CD4-positive, alpha-beta T cell treated with Interleukin-4 for 1 hour (primary cell): ENCODE data around the gene SRGAP1.
"Not testable (repeated sequence)": the region's sequence is repeated elsewhere in the genome, so short reads cannot be mapped to it uniquely, and the experiment has no call there.

ENCODE experiments used
- DNase-seq, 2 donors: peaks; one replicate each; pipeline ENCODE4 v3.0.0-alpha.2; 2020 to 2022

The SRGAP1 gene

DNA sequence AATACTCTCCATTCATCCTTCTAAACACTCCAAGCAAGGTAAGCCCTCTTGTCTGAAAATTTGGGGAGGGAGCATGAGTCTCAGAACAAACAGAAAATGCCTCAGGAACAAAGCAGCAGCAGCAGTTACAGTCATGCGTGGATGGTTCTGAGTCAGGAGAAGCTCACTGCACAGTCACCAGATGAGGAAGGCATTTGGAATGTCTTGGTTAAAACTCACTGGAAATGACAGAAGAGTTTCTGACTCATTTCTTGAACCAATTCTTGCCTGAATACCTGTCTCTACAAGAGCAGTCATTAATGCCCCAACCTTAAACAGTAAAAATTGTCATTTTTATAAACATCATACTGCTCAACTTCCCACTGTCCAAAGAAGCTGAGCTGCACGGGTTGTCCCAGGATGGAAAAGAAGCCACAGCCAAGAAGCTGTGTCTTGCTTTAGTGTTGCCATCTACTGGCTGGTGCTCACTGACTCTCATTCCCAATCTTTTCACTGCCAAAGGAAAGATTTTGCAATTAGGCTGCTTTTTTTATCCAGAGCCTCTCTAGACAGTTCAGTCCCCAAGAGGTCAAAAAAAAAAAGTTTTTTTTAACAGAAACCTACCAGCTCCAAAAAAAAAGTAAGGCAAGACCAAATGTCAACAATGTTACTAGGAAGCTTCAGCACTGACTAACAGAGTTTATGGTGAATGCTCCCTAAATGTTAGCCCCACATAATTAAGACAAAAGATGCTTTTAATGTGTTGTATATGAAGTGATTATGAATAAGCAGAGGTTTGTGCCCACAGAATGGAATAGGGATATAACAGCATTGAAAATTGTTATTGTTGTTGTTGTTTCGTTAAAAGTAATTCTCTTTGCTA lies 337.2 kb downstream of the SRGAP1 start:
- DNase-seq = no peak

DNA sequence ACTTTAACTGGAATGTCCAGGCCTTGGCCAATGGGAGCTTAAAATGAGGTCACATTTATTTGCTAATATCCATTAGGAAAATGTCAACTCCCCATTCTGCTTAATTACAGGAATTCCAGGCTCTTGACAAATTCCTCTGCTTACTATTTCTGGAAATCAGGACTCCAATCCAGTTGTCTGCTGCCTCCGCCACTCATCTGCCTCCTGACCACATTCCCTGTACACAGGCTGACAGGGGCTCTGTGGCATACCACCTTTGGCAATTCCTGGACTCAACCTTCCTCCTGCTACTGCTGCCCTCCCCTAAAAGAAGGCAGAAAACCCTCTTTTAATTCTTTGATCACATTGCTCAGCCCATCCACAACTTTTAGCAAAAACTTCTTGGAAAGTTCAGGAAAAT lies 339.7 kb downstream of the SRGAP1 start:
- DNase-seq = no peak

DNA sequence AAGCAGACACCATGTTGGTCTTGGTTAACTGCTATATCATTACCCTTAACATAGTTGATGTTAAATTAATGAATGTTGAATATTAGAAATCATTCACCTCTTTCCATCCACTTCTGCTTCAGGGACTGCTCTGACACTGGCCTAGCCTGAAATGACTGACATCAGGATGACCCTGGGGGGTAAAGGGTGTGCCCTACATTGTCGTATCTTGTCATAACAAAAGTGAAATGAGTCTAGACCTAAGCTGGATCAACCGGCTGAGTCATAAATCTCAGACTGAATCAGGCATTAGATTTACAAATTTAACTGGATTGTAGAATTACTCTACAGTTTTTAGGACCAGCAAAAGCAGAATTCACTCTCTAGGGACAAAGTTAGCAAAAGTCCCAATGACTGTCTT lies 342.3 kb downstream of the SRGAP1 start:
- no peak for DNase-seq

- DNase-seq = no peak
Measured at GRCh38 chr12:64187370-64187769, 342.9 kb downstream of the SRGAP1 start.

- no peak for DNase-seq
Measured at GRCh38 chr12:64187794-64188193, 343.3 kb downstream of the SRGAP1 start.

DNA sequence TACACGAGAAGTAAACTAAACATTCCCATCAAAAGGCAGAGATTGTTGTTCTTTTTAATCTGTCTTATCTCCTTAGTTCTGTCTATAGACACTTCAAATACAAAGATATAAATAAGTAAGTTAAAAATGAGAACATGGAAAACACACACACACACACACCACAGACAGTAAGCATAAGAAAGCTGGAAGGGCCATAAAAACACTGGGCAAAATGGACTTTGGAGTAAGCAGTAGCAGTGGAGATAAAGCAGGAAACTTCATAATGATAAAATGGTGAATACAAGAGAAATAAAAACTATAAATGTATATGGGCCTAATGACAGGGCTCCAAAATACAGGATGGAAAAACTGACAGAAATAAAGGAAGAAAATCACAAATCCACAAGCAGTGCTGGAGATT lies 345.0 kb downstream of the SRGAP1 start:
- DNase-seq = no peak

GRCh38 chr12:64190140-64190539 lies 345.6 kb downstream of the SRGAP1 start:
- DNase-seq = no peak

DNA sequence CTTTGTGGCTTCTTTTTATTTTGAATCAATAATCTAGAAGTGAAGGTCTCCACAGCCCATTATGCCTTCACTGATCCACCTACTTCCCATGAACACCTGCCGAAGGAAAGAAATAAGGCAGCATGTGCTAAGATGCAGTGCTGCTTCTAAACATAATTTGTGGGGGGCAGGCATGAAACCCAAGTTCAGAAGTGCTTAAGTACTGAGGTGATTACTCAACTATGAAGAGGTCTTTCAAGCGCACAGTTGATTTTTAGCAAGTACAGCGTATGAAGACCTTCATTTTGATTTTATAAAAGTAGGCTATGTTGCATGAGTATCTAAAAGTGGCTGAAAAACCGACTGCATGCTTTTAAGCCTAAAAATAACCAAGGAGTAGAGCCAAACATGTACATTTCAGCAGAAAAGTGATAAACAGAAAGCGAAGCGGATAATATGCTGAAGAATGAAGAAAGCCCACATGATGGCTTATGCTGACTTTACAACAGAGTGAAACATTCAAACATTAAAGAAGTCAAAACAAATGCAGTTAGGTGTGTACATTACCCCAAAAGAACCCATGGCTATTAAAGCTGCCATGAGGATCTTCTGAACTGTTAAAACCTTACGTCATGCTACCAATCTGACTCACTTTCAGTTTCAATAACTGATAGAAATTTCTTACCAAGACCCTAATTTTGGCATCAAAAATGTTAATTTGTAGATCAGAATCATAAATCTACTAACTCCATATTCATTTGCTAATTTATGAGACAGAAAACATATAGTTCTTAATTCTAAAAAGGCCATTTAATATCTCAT lies 348.3 kb downstream of the SRGAP1 start:
- DNase-seq = peak in 1 of 2 donors; percentile 5

DNA sequence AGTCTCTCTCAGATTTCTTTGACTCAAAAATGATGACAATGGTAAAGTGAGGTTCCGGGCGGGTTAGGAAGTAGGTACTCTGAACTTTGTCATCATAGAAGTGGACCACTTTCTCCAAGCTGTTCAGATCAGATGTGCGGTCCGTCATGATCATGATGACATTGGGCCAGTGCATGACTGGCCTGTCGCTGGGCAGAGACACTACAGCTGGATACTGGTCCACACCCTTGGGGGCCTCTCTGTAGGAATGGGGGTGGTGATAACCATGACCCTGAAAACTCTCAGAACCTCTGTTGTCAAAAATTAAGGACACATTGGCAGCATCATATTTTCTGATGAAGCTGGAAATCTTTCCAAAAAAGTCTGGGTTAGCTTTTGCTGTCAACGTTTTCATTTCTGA lies 349.4 kb downstream of the SRGAP1 start:
- DNase-seq = no peak

- no peak for DNase-seq
Measured at GRCh38 chr12:64194333-64195149, 350.0 kb downstream of the SRGAP1 start.

- DNase-seq = not testable (repeated sequence)
Measured at GRCh38 chr12:64195841-64196240, 351.3 kb downstream of the SRGAP1 start.

GRCh38 chr12:64203036-64203435 lies 358.5 kb downstream of the SRGAP1 start:
- no peak for DNase-seq

- DNase-seq = no peak
Measured at GRCh38 chr12:64203775-64204174, 359.3 kb downstream of the SRGAP1 start.

DNA sequence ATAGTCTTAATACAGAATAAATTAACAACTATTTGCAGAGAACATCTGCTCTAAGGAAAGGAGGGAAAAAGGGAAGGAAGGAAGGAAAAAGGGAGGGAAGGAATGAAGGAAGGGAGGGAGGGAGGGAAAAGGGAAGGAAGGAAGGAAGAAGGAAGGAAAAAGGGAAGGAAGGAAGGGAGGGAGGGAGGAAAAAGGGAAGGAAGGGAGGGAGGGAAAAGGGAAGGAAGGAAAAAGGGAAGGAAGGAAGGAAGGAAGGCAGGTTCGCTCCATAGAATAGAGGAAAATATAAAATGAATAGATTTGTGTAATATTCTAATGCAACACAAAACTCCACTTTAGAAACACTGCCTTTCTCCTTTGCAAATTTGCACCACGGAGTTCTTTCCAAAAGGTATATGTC lies 361.0 kb downstream of the SRGAP1 start:
- no peak for DNase-seq

GRCh38 chr12:64207453-64207852 lies 363.0 kb downstream of the SRGAP1 start:
- DNase-seq = no peak
